Measurements from ENCODE around the gene TSHR.

TSHR gene

GRCh38 chr14:81137316-81137715 lies 181.9 kb downstream of the TSHR start:
- peak; percentile 82 for DNase-seq (ENCODE audit: low read depth)

GRCh38 chr14:81138429-81138828 lies 183.0 kb downstream of the TSHR start:
- DNase-seq (ENCODE audit: low read depth) = no peak

- DNase-seq (ENCODE audit: low read depth) = no peak
These were observed 186.0 kb downstream of the TSHR start for GRCh38 chr14:81141426-81141825.

- DNase-seq (ENCODE audit: low read depth) = no peak
These were observed 188.4 kb downstream of the TSHR start for GRCh38 chr14:81143793-81144192.

- DNase-seq (ENCODE audit: low read depth) = peak; percentile 2
These were observed 189.6 kb downstream of the TSHR start for GRCh38 chr14:81144824-81145603.

GRCh38 chr14:81147140-81147897 lies 191.9 kb downstream of the TSHR start:
- DNase-seq (ENCODE audit: low read depth) = no peak

- no peak for DNase-seq (ENCODE audit: low read depth)
These were observed 193.2 kb downstream of the TSHR start for GRCh38 chr14:81148635-81149034.

- no peak for DNase-seq (ENCODE audit: low read depth)
These were observed 197.8 kb downstream of the TSHR start for GRCh38 chr14:81153187-81153586.

- peak; percentile 28 for DNase-seq (ENCODE audit: low read depth)
These were observed 202.0 kb downstream of the TSHR start for GRCh38 chr14:81157431-81157830.

- no peak for DNase-seq (ENCODE audit: low read depth)
These were observed 205.7 kb downstream of the TSHR start for GRCh38 chr14:81161088-81161487.

- no peak for DNase-seq (ENCODE audit: low read depth)
These were observed 206.3 kb downstream of the TSHR start for GRCh38 chr14:81161749-81162148.

GRCh38 chr14:81162941-81163340 lies 207.5 kb downstream of the TSHR start:
- peak; percentile 20 for DNase-seq (ENCODE audit: low read depth)

GRCh38 chr14:81164167-81164774 lies 208.8 kb downstream of the TSHR start:
- DNase-seq (ENCODE audit: low read depth) = peak; percentile 81

GRCh38 chr14:81165188-81165587 lies 209.8 kb downstream of the TSHR start:
- no peak for DNase-seq (ENCODE audit: low read depth)

- no peak for DNase-seq (ENCODE audit: low read depth)
These were observed 210.7 kb downstream of the TSHR start for GRCh38 chr14:81166121-81166520.

- no peak for DNase-seq (ENCODE audit: low read depth)
These were observed 213.8 kb downstream of the TSHR start for GRCh38 chr14:81169267-81169666.

- peak; percentile 29 for DNase-seq (ENCODE audit: low read depth)
These were observed 214.3 kb downstream of the TSHR start for GRCh38 chr14:81169711-81170103.

GRCh38 chr14:81170104-81170828 lies 214.8 kb downstream of the TSHR start:
- DNase-seq (ENCODE audit: low read depth) = peak; percentile 90

GRCh38 chr14:81170829-81171195 lies 215.4 kb downstream of the TSHR start:
- DNase-seq (ENCODE audit: low read depth) = no peak

GRCh38 chr14:81172353-81172752 lies 216.9 kb downstream of the TSHR start:
- DNase-seq (ENCODE audit: low read depth) = peak; percentile 69

GRCh38 chr14:81172881-81173280 lies 217.5 kb downstream of the TSHR start:
- peak; percentile 75 for DNase-seq (ENCODE audit: low read depth)

- DNase-seq (ENCODE audit: low read depth) = no peak
These were observed 220.8 kb downstream of the TSHR start for GRCh38 chr14:81176241-81176640.

All from EH (cell line).